Stimulated activated CD4-positive, alpha-beta T cell treated with anti-CD3 and anti-CD28 coated beads, Interleukin-1b, Interleukin-23, amount 100 ng/mL, for 24 hours (primary cell): Measurements from ENCODE around the gene ABCC9.
"Not testable (repeated sequence)": the region's sequence is repeated elsewhere in the genome, so short reads cannot be mapped to it uniquely, and the experiment has no call there.

Experiments used
- DNase-seq, 4 experiments: peaks; one replicate each; pipeline ENCODE4 v3.0.0-alpha.2; 2020; ENCODE audit warnings: low read depth in 4 of 4, low spot score in 1 of 4

The ABCC9 gene

DNA sequence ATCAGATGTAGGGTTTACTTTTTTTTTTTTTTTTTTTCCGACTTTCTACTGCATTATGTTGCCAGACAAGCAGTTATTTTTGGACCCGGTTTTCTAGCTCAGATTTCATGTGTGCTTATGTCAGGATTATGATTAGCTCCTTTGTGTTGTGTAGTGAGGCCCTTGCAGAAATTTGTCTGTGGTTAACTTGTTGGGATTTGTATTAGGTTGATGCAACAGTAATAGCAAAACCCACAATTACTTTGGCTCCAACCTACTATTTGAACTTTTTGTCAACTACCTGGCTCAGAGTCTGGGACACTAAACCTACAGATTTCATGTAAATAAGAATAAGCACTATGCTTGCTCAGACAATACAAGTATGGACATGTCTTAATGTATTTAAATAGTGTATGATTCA lies 122.6 kb downstream of the ABCC9 start:
- DNase-seq: no peak

DNA sequence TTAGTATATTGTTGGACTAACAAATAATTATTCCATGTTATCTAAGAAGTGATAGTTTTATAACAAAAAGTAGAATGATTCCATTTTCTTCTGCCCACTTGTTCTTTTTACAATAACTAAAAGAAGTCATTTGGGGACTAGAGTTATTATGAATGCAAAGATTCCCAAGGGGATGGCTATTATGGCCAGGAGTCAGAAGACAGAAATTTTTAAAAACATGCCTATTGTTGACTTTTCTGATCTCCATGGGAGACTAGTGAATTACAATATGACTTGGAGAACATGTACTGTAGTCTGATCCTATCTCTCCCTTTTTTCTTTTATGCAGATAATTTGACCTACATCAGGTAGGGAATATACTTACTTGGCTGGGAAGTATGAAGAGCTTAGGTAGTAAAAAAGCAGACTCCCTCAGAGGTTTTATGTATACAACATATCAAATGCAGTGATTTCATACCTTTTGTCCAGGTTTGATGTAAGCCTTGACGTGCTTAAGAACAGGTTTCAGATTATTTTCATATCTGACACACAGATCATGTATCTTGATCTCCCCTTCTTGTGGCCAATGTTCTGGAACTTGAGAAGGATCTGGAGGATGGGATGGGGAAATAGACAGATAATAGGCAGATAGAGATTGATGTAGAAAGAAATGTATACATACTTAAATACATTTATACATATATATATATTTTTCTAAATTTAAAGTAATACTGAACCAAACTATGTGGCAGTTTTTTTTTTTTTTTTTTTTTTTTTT lies 125.7 kb downstream of the ABCC9 start:
- DNase-seq: no peak

DNA sequence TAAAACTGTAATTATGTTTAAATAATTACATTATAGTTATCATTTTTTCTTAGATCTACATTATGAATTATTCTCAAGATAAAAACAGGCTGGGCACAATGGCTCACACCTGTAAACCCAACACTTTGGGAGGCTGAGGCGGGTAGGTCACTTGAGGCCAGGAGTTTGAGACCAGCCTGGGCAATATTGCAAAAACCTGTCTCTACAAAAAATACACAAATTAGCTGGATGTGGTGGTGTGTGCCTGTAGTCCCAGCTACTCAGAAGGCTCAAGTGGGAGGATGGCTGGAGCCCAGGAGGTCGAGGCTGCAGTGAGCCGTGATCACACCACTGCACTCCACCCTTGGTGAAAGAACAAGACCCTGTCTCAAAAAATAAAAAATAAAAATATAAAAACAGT lies 126.4 kb downstream of the ABCC9 start:
- no peak for DNase-seq

DNA sequence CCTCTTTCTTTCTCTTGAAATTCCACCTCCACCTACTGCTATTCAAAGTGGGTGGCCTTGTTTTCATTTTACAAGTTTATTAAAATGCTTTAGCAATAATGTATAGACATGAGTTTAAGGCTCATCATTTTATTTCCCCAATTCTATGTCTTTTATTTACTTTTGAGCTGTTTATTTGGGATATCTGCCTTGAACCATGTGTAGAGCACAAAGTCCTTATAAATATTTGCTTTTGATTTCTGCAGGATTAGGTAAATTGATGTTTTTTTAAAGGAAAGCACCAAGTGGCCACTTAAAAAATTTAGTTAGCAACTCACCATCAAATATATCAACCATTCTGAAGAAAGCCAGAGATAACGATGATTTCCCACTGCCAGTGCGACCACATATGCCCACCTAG lies 126.9 kb downstream of the ABCC9 start:
- no peak for DNase-seq

DNA sequence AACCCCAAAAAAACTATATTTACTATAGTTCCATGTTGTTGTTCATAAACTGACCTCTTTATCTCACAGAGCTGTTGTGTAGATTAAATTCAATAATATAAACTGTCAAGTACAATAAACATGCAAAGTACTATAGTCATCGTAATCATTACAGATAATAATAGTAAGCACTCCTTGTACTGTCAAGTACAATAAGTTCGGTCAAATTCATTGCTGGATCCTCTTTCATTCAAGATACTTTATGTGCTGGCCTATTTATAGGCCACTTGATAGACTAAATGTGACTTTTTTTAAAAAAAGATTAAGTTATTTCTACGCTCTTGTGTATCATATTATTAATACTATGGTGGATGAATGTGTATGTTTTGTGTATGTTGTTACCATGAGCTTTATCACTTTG lies 127.5 kb downstream of the ABCC9 start:
- DNase-seq: no peak

- no peak for DNase-seq
These were observed 128.1 kb downstream of the ABCC9 start for GRCh38 chr12:21813125-21813524.

DNA sequence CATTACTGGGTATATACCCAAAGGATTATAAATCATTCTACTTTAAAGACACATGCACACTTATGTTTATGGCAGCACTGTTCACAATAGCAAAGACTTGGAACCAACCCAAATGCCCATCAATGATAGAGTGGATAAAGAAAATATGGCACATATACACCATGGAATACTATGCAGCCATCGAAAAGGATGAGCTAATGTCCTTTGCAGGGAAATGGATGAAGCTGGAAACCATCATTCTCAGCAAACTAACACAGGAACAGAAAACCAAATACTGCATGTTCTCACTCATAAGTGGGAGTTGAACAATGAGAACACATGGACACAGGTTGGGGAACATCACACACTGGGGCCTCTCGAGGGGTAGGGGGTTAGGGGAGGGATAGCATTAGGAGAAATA lies 128.9 kb downstream of the ABCC9 start:
- not testable (repeated sequence) for DNase-seq

- DNase-seq: no peak
These were observed 132.1 kb downstream of the ABCC9 start for GRCh38 chr12:21809100-21809499.

DNA sequence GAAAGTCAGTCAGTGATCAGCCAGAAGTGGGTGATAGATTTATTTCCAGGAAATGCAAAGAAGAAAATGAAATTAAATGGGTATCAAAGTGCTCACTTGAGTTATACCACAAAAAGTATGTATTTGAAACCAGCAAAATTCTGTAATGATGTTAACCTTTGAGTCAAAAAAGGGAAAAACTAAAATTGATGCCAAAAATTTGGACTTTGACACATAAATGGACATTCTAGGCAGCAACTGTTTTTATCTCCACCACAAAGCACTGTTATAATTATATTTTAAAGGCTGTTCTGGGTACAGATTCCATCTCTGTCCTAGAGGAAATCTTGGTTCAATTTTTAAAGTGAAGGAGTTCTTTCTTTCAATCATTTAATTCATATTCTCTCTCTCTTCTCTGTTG lies 135.0 kb downstream of the ABCC9 start:
- no peak for DNase-seq

DNA sequence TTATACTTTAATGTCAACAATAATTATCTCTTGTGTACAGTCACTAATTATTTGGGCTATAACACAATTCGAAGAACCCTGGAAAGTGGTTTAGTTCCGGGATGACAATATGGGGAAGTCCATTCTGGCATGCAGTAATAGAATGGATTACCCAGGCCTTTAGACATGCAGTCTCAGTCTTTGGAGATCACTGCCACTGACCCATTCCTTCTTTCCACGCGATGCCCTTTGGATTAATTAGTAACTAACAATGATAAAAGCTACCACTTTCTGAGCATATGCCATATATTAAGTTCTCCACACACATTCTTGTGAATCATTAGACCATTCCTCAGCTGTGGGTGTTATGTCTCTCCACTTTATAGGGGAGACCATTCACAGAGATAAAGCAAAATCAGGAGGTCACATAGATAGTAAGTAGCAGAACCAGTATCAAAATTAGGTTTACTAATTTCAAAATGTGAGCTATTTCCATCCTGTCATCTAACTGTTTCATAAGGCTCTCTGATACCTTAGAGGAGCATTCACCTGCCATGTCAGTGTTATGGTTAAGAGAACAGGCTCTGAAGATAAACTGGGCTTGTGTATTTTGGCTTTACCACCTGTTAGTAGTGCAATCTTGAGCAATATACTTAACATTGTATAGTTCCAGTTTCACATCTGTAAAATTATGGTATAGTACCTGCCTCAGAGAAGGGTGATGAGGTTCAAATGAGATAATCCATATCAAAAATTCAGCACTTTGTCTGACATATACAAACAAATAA lies 139.5 kb downstream of the ABCC9 start:
- no peak for DNase-seq

DNA sequence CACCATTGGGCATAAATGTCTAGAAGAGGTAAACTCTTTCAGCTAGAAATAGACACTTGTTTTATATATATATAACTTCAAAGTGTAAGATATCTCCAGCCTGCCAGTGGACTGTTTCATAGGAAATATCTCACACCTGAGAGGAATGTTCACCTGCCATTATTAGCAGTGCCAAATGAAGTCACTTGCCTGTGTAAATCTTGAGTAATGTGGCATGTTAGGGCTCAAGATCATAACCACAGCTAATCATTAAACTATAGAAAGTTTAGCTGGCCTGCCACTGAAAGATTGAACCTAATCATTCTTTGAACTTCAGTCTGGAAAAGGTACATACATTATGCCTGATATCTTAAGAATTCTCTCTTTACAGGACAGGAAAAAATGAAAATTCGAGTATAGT lies 141.2 kb downstream of the ABCC9 start:
- DNase-seq: no peak

DNA sequence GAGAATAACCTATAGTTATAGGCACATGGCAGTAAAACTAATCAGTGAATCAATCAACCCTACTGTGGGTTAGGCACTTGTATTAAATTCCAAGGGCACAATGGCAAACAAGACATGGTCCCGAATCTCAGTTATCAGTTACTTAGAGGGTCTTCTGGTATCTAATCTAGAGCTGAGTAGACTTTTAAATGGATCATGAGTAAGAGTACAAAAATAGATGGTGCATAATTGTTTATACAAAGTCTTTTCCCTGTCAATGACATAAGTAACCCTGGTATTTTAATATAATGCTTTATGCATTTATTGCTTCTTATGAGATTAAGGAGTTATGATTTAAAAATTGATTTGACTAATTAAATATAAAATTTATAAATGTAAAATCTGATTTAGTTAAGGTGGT lies 143.7 kb downstream of the ABCC9 start:
- DNase-seq: no peak

DNA sequence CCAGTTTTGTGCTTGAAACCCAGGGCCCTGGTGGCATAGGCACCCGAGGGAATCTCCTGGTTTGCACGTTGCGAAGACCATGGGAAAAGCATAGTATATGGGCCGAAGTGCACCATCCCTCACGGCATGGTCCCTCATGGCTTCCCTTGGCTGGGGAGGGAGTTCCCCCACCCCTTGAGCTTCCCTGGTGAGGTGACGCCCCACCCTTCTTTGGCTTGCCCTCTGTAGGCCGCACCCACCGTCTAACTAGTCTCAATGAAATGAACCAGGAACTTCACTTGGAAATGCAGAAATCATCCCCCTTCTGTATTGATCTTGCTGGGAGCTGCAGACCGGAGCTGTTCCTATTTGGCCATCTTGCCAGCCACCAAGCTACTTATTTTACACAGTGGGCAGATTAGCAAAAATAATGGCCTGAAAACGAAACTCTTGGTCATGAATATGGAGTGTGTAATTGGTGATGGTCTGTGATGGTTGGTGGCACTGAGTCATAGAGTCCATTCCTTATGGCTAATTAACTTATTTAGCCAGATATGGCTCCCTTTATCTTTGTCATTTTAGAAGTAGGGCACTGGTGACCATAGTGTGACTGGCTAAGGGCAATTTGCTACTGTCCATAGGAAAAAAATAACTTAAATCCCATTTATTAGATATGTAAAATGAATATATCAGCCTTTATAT lies 145.4 kb downstream of the ABCC9 start:
- no peak for DNase-seq

DNA sequence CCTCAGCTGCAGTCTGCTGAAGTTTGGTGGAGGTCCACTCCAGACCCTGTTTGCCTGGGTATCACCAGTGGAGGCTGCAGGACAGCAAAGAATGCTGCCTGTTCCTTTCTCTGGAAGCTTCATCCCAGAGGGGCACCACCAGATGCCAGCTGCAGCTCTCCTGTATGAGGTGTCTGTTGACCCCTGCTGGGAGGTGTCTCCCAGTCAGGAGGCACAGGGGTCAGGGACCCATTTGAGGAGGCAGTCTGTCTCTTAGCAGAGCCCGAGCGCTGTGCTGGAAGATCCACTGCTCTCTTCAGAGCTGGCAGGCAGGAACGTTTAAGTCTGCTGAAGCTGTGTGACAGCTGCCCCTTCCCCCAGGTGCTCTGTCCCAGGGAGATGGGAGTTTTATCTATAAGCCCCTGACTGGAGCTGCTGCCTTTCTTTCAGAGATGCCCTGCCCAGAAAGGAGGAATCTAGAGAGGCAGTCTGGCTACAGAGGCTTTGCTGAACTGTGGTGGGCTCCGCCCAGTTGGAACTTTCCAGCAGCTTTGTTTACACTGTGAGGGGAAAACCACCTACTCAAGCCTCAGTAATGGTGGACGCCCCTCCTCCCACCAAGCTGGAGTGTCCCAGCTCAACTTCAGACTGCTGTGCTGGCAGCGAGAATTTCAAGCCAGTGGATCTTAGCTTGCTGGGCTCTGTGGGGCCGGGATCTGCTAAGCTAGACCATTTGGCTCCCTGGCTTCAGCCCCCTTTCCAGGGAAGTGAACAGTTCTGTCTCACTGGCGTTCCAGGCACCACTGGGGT lies 146.2 kb downstream of the ABCC9 start:
- DNase-seq: not testable (repeated sequence)

- not testable (repeated sequence) for DNase-seq
These were observed 151.5 kb downstream of the ABCC9 start for GRCh38 chr12:21789687-21790086.

DNA sequence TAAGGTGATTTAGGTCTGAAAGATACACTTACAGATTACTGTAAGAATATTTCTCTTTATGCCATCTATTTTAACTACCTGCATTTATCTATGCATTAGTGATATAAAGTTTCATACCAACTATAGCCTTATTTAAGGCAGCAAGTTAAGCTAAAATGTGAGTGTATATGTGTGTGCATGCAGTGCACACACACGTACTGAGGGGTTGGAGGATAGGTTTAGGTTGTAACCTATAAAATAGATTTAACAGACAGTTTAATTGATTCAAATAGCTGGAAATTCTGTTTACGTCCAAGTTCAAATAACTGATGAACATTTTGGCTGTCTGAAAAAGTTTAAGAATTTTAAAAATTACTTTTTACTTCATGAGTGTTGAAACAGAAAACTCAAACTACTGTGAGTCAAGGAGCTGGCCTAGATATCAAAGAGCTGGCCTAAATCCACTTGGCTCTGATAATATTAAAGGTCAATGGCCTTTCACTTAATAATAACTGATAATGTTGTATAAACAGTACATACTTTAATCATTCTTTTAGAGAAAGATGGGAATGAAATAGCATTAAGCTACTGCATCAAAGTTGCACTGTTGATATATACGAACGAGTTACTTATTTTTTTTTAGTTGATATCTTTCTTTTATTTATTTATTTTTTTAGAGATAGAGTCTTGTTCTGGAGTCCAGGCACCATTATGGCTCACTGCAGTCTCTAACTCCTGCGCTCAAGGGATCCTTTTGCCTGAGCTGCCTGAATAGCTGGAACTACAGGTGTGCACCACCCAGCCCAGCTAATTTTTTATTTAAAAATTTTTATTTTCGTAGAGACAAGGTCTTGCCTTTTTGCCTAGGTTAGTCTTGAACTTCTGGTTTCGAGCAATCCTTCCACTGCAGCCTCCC lies 152.9 kb downstream of the ABCC9 start:
- no peak for DNase-seq

DNA sequence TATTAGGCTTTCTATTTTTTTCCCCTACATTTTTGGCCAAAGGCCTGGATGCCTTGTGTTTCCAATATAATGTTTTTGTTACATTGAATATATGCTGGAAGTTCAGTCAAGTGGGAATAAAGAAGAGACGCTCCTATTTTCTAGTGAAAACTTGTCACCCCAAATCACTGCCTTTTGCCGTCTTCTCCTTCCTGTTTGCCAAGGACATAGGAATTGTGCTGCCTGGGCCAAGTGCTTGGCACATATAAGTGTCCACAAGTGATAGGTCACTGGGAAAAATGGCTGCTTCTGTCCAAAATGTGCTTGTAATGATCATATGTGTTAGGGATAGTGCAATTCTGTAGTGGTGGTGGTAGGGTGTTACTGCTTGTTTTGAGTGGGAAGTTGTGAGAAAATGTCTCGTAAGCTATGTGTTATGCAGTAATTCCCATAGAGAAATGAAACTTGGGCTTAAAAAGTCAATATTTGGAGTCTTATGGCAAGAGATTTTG lies 155.1 kb downstream of the ABCC9 start:
- no peak for DNase-seq

GRCh38 chr12:21782723-21783122 lies 158.5 kb downstream of the ABCC9 start:
- not testable (repeated sequence) for DNase-seq

DNA sequence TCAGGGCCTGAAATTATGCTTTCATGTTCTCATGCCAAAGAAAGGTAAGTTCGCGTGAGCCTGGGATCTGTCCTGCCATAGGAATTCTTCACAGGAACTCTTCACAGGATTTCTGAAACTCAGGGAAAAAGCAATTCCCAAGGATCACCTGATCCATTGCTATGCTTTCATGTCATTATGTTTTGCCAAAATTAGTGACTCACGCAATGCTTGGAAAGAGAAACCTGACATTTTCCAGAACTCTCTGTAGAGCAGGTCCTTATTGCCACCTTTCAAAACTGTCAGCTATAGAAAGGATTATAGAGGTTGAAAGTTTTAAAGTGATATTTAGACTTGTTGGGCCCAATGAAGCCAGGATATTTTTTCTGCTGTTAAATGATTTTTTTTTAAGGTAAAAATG lies 160.4 kb downstream of the ABCC9 start:
- no peak for DNase-seq

- DNase-seq: no peak
These were observed 165.1 kb downstream of the ABCC9 start for GRCh38 chr12:21776175-21776574.
